ENCODE data around the gene MT2A.

DNA sequence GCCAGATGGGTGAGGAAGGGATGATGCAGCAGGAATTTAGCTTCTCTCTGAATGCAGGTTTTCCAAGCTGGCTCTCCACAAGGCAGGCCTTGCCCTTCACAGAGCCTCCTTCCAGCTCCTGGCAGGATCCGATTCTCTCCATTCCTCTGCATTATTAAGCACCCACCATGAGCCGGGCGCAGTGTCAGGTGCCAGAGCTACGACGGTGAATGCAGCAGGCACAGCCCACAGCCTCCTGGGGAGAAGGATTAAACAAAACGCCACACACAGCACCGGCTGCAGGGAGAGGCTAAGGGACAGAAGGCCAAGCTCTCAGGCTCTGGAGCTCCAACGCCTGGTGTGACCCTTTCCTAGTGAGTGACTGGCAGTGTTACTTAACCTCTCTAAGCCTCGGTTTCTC, 7.1 kb upstream of the MT2A start:
- TF ChIP-seq, protein P1, sequence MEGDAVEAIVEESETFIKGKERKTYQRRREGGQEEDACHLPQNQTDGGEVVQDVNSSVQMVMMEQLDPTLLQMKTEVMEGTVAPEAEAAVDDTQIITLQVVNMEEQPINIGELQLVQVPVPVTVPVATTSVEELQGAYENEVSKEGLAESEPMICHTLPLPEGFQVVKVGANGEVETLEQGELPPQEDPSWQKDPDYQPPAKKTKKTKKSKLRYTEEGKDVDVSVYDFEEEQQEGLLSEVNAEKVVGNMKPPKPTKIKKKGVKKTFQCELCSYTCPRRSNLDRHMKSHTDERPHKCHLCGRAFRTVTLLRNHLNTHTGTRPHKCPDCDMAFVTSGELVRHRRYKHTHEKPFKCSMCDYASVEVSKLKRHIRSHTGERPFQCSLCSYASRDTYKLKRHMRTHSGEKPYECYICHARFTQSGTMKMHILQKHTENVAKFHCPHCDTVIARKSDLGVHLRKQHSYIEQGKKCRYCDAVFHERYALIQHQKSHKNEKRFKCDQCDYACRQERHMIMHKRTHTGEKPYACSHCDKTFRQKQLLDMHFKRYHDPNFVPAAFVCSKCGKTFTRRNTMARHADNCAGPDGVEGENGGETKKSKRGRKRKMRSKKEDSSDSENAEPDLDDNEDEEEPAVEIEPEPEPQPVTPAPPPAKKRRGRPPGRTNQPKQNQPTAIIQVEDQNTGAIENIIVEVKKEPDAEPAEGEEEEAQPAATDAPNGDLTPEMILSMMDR (conservative IDR thresholded peaks at IDR 0.05) = no peak
- TF ChIP-seq ZFX (IDR thresholded peaks at IDR 0.05) = no peak

Data from C4-2B (cell line).